DND-41 (cell line): ENCODE measurements around the gene OR8A1.
A peak's percentile ranks its signal among the peaks of the same experiment; 100 is the strongest.

ENCODE experiments used
- ATAC-seq: fragments of 200-7000 bp; cut with Tn5 transposase; 3 replicates; pipeline ENCODE4 v1.9.1; 2021; ENCODE audit warnings: low read depth; ENCODE audit not compliant: insufficient read depth
- DNase-seq: peaks from one replicate; pipeline ENCODE4 v3.0.0-alpha.2; 2020
- H2AFZ ChIP-seq: 2 replicates; pipeline ENCODE4 v1.6.0; 2012; ENCODE audit warnings: low read depth, low read length
- H3K27ac ChIP-seq: 2 replicates; pipeline ENCODE4 v1.5.1; 2012; ENCODE audit warnings: low read length, inconsistent platforms
- H3K27me3 ChIP-seq: fragments of 200-600 bp; sonication (generic); 2 replicates; pipeline ENCODE4 v1.6.0; 2012; ENCODE audit warnings: low read length, mild to moderate bottlenecking, inconsistent platforms; ENCODE audit not compliant: insufficient read depth, poor library complexity
- H3K36me3 ChIP-seq: 2 replicates; pipeline ENCODE4 v1.5.1; 2012; ENCODE audit warnings: low read length, inconsistent platforms; ENCODE audit not compliant: insufficient read depth
- H3K4me1 ChIP-seq: 2 replicates; pipeline ENCODE4 v1.5.1; 2012; ENCODE audit warnings: mild to moderate bottlenecking, low read length; ENCODE audit not compliant: insufficient read depth
- H3K4me2 ChIP-seq: 2 replicates; pipeline ENCODE4 v1.6.0; 2012; ENCODE audit warnings: mild to moderate bottlenecking, moderate library complexity, low read length, inconsistent platforms; ENCODE audit not compliant: insufficient read depth
- H3K4me3 ChIP-seq, 2 experiments: fragments of 200-600 bp in 1 of 2; shearing (Covaris generic) in 1 of 2; 2 replicates each; pipeline ENCODE4 v1.5.1; 2012 to 2016; ENCODE audit warnings: inconsistent platforms in 2 of 2, low read length in 2 of 2, mild to moderate bottlenecking in 2 of 2, low read depth in 1 of 2, moderate library complexity in 1 of 2
- H3K79me2 ChIP-seq: 2 replicates; pipeline ENCODE4 v1.6.0; 2012; ENCODE audit warnings: low read length, inconsistent platforms; ENCODE audit not compliant: insufficient read depth
- H3K9ac ChIP-seq: 2 replicates; pipeline ENCODE4 v1.6.0; 2012; ENCODE audit warnings: low read depth, mild to moderate bottlenecking, inconsistent platforms, low read length, moderate library complexity
- H3K9me3 ChIP-seq: 2 replicates; pipeline ENCODE4 v1.5.1; 2012; ENCODE audit warnings: low read length, moderate library complexity, mild to moderate bottlenecking, inconsistent platforms; ENCODE audit not compliant: insufficient read depth, severe bottlenecking
- H4K20me1 ChIP-seq: 2 replicates; pipeline ENCODE4 v1.6.0; 2012; ENCODE audit warnings: low read length; ENCODE audit not compliant: insufficient read depth
- EZH2 ChIP-seq: IDR thresholded peaks from 3 replicates; pipeline ENCODE4 v1.6.1; 2012; ENCODE audit warnings: borderline replicate concordance, low read depth, mild to moderate bottlenecking, moderate library complexity, low read length, inconsistent platforms; ENCODE audit not compliant: severe bottlenecking
- TF ChIP-seq, protein P1 (sequence below): IDR thresholded peaks from 2 replicates; pipeline ENCODE4 v1.5.1; 2012; ENCODE audit warnings: borderline replicate concordance, low read length, moderate library complexity, mild to moderate bottlenecking; ENCODE audit not compliant: poor library complexity, severe bottlenecking; ENCODE audit errors: extremely low read depth

Gene OR8A1

DNA sequence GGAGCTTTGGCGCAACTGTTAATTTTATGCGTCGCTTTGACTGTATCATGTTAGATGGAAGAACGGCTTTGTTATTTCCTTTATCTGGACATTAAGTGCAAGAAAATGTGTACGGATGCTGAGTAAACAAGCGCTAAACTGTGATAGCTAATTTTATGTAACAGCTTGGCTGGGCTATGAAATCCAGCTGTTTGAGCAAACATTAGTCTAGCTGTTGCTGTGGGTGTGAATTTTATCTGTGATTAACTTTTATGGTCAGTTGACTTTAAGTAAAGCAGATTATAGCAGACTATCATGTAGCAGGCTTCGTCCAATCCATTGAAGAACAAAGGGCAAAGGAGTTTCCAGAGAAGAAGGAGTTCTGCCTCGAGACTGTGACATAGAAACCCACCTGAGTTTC is 14.0 kb downstream of the OR8A1 start:
- no peaks in the 10 kb centered on the region for H3K9me3 ChIP-seq
- H3K9ac ChIP-seq, result no peak overlapping the region
- H3K4me2 ChIP-seq, result no peak overlapping the region
- no peak for DNase-seq
- no peaks in the 10 kb centered on the region for H3K36me3 ChIP-seq
- no peaks in the 10 kb centered on the region for H3K4me1 ChIP-seq
- H3K4me3 ChIP-seq, result no peak overlapping the region
- no peak overlapping the region for H2AFZ ChIP-seq
- no peaks in the 10 kb centered on the region for H4K20me1 ChIP-seq
- no peak for ATAC-seq
- no peaks in the 10 kb centered on the region for H3K79me2 ChIP-seq
- H3K27me3 ChIP-seq, result peaks cover 9% of the 10 kb centered on the region
- no peak overlapping the region for H3K27ac ChIP-seq
- no peak for TF ChIP-seq EZH2
- TF ChIP-seq, protein P1, sequence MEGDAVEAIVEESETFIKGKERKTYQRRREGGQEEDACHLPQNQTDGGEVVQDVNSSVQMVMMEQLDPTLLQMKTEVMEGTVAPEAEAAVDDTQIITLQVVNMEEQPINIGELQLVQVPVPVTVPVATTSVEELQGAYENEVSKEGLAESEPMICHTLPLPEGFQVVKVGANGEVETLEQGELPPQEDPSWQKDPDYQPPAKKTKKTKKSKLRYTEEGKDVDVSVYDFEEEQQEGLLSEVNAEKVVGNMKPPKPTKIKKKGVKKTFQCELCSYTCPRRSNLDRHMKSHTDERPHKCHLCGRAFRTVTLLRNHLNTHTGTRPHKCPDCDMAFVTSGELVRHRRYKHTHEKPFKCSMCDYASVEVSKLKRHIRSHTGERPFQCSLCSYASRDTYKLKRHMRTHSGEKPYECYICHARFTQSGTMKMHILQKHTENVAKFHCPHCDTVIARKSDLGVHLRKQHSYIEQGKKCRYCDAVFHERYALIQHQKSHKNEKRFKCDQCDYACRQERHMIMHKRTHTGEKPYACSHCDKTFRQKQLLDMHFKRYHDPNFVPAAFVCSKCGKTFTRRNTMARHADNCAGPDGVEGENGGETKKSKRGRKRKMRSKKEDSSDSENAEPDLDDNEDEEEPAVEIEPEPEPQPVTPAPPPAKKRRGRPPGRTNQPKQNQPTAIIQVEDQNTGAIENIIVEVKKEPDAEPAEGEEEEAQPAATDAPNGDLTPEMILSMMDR, result no peak

DNA sequence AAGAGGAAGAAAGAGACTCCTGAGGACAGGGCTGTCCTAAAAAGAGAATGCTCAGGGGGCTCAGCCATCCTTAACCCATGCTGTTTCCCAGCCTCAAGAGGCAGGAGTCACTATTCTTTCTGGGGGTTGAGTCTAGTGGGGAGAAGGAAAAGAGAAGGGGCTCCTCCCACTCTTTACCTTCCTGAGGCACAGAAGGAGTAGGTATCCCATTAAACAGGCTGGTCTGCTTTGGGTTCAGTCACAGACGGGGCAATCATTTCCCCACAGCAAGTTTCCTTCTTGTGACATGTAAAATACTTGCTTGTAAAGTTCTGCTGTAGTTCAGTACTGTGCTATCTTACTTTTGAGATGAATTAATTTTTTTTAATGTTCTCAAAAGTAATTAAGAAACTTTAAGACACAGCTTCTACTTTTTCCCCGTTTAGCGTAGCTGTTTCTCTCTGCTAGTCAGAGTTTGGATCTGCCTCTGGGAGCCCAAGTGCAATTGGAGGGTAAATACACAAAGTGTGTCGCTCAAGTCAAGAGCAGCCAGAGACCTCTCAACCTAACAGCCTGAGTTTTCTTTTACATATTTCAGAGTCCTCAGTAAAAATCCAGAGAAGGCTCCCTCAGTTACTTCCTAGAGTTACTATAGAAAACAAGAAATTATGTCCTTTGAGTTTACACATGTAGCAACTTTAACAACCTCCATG is 15.0 kb downstream of the OR8A1 start:
- H2AFZ ChIP-seq, result no peak overlapping the region
- DNase-seq, result no peak

DNA sequence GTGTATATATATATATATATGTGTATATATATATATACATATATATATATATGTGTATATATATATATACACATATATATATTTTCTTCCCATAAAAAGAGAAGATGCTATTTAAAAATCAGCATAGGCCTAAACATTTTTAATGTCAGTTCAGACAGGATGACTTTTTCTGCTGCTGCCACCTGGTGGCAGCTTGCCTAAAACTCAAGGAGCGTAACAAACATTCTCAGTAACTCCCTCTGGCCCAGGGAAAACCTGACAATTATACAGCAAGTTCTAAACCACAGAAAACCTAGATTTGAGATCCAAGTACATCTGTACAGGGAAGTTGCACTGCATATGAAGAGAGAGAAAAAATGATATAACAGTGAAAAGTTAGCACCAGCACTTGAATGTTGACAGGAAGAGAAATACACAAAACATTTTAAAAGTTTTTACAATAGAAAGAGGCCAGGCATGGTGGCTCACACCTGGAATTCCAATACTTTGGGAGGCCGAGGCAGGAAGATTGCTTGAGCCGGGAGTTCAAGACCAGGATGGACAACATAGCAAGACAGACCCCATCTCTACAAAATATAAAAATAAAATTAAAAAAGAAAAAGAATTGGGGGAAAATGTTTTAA is 16.6 kb downstream of the OR8A1 start:
- no peaks in the 10 kb centered on the region for H3K4me1 ChIP-seq
- H3K4me3 ChIP-seq, result no peak overlapping the region
- H3K79me2 ChIP-seq, result no peaks in the 10 kb centered on the region
- no peak overlapping the region for H2AFZ ChIP-seq
- H3K9me3 ChIP-seq, result no peaks in the 10 kb centered on the region
- H3K27ac ChIP-seq, result no peak overlapping the region
- peaks cover 9% of the 10 kb centered on the region for H3K27me3 ChIP-seq
- H4K20me1 ChIP-seq, result no peaks in the 10 kb centered on the region
- H3K36me3 ChIP-seq, result no peaks in the 10 kb centered on the region
- peak; percentile 67; the same call in 2 of the 3 replicates for ATAC-seq
- DNase-seq, result peak; percentile 52
- H3K9ac ChIP-seq, result no peak overlapping the region
- H3K4me2 ChIP-seq, result no peak overlapping the region
- TF ChIP-seq EZH2, result no peak
- TF ChIP-seq, protein P1, result peak; percentile 78

More for the DNA sequence above, 15.0 kb downstream of the OR8A1 start:
- Histone ChIP-seq H3K27ac (no peak overlapping the region), H4K20me1 (no peaks in the 10 kb centered on the region), H3K27me3 (peaks cover 9% of the 10 kb centered on the region), H3K4me1 (no peaks in the 10 kb centered on the region), H3K4me3 (no peak overlapping the region), H3K9me3 (no peaks in the 10 kb centered on the region), H3K4me2 (no peak overlapping the region), H3K79me2 (no peaks in the 10 kb centered on the region), H3K9ac (no peak overlapping the region), H3K36me3 (no peaks in the 10 kb centered on the region)
- TF ChIP-seq, protein P1, result no peak
- TF ChIP-seq EZH2, result no peak
- ATAC-seq, result no peak
